HCT116 (cell line): Measurements from ENCODE around the gene GRIK4. TPM values are rescaled to one million over a fixed set of nuclear protein-coding genes. Genes with fewer than 3 reads are reported as not detected.

Experiments
- ATAC-seq: fragments of 200-7000 bp; cut with Tn5 transposase; 2 replicates; pipeline ENCODE4 v1.9.1; 2020; ENCODE audit warnings: mild to moderate bottlenecking, moderate library complexity
- BruUV-seq: library from RNA; stranded (reverse); fragments of 400-500 nt; replicated peaks from 2 replicates; lab custom pipeline; 2021; lab: Mats Ljungman, UMichigan
- CTCF ChIA-PET: fragments of 300-600 bp; sonication (Branson Sonifier 250); formaldehyde crosslinking; loops from one replicate; lab custom pipeline; 2021; ENCODE audit warnings: antibody characterized with exemption; lab: Charles Lee
- POLR2A ChIA-PET: fragments of 300-600, 350-600 bp; sonication (Branson Sonifier 250); formaldehyde crosslinking; loops from one replicate; lab custom pipeline; 2021; ENCODE audit warnings: antibody characterized with exemption; lab: Charles Lee
- RAD21 ChIA-PET, 2 experiments: fragments of 300-600 bp; sonication (Branson Sonifier 250); formaldehyde crosslinking; loops; one replicate each; lab custom pipeline; 2023; ENCODE audit warnings: low total read pairs in 2 of 2; ENCODE audit not compliant: uncharacterized antibody in 2 of 2, unreplicated experiment in 2 of 2, low non-redundant PET in 1 of 2; lab: Charles Lee
- DNase-seq: peaks from one replicate; pipeline ENCODE4 v3.0.0-alpha.2; 2010; ENCODE audit warnings: low read depth, low spot score
- H2AFZ ChIP-seq: fragments of 200-600 bp; shearing (Covaris generic), sonication (generic); 2 replicates; pipeline ENCODE4 v1.6.1; 2017; ENCODE audit warnings: low read depth, mixed run types, mixed read lengths, antibody characterized with exemption, low read length; ENCODE audit not compliant: poor library complexity, severe bottlenecking
- H3K27ac ChIP-seq: 2 replicates; pipeline ENCODE4 v1.5.1; 2012; ENCODE audit warnings: low read depth, low read length
- H3K27me3 ChIP-seq: fragments of 200-600 bp; sonication (generic); 2 replicates; pipeline ENCODE4 v1.6.1; 2016; ENCODE audit warnings: mixed run types, low read length, mixed read lengths; ENCODE audit not compliant: insufficient read depth
- H3K36me3 ChIP-seq, 2 experiments: fragments of 200-500 bp in 1 of 2; fragments of 200-600 bp in 1 of 2; sonication (Bioruptor generic) in 1 of 2; sonication (generic) in 1 of 2; 2 replicates each; pipeline versions ENCODE4 v1.5.1 to v1.6.1; 2014 to 2016; ENCODE audit warnings: low read length in 2 of 2, inconsistent platforms in 1 of 2, mixed read lengths in 1 of 2, mixed run types in 1 of 2; ENCODE audit not compliant: insufficient read depth in 2 of 2, control insufficient read depth in 1 of 2
- H3K4me1 ChIP-seq, 2 experiments: fragments of 200-600 bp in 1 of 2; sonication (generic) in 1 of 2; 2 replicates each; pipeline versions ENCODE4 v1.5.1 to v1.6.1; 2012 to 2017; ENCODE audit warnings: low read length in 2 of 2, inconsistent platforms in 1 of 2, mild to moderate bottlenecking in 1 of 2, mixed read lengths in 1 of 2, mixed run types in 1 of 2, moderate library complexity in 1 of 2; ENCODE audit not compliant: insufficient read depth in 2 of 2, control insufficient read depth in 1 of 2
- H3K4me2 ChIP-seq: fragments of 200-600 bp; sonication (generic); 2 replicates; pipeline ENCODE4 v1.6.1; 2017; ENCODE audit warnings: mixed run types, low read length, mixed read lengths
- H3K4me3 ChIP-seq, 2 experiments: fragments of 200-600 bp in 1 of 2; sonication (generic) in 1 of 2; replicated peaks in 1 of 2; 2 replicates each; pipeline ENCODE4 v1.5.1; 2011 to 2016; ENCODE audit warnings: low read length in 2 of 2, control low read depth in 1 of 2, low read depth in 1 of 2, mild to moderate bottlenecking in 1 of 2, mixed read lengths in 1 of 2, mixed run types in 1 of 2
- H3K79me2 ChIP-seq: fragments of 200-600 bp; sonication (generic); 2 replicates; pipeline ENCODE4 v1.6.1; 2017; ENCODE audit warnings: mild to moderate bottlenecking, mixed run types, low read length, moderate library complexity, mixed read lengths; ENCODE audit not compliant: insufficient read depth
- H3K9ac ChIP-seq: fragments of 200-600 bp; sonication (generic); 2 replicates; pipeline ENCODE4 v1.6.1; 2016; ENCODE audit warnings: low read length, mixed read lengths
- H3K9me2 ChIP-seq: fragments of 200-600 bp; sonication (generic), shearing (Covaris generic); 2 replicates; pipeline ENCODE4 v1.6.1; 2017; ENCODE audit warnings: mixed run types, mild to moderate bottlenecking, moderate library complexity; ENCODE audit not compliant: insufficient read depth
- H3K9me3 ChIP-seq, 2 experiments: fragments of 200-500 bp in 1 of 2; fragments of 200-600 bp in 1 of 2; sonication (Bioruptor generic) in 1 of 2; sonication (generic) in 1 of 2; 2 replicates each; pipeline ENCODE4 v1.6.1; 2014 to 2017; ENCODE audit warnings: low read length in 2 of 2, mixed read lengths in 2 of 2, inconsistent platforms in 1 of 2, low read depth in 1 of 2, mild to moderate bottlenecking in 1 of 2, mixed run types in 1 of 2, moderate library complexity in 1 of 2; ENCODE audit not compliant: control insufficient read depth in 1 of 2, insufficient read depth in 1 of 2
- H4K20me1 ChIP-seq: fragments of 200-600 bp; sonication (generic), shearing (Covaris generic); 2 replicates; pipeline ENCODE4 v1.6.1; 2017; ENCODE audit warnings: mixed run types, mild to moderate bottlenecking, moderate library complexity; ENCODE audit not compliant: insufficient read depth
- CBX3 ChIP-seq: IDR thresholded peaks from 2 replicates; pipeline ENCODE4 v1.6.1; 2012; ENCODE audit warnings: low read depth
- EGR1 ChIP-seq: IDR thresholded peaks from 2 replicates; pipeline ENCODE4 v1.6.1; 2012; ENCODE audit warnings: low read depth
- EZH2phosphoT487 ChIP-seq: fragments of 200-600 bp; IDR thresholded peaks from 2 replicates; pipeline ENCODE4 v1.6.1; 2018; ENCODE audit warnings: antibody characterized with exemption, borderline replicate concordance
- FOSL1 ChIP-seq: IDR thresholded peaks from 2 replicates; pipeline ENCODE4 v1.6.1; 2012; ENCODE audit warnings: low read depth
- JUND ChIP-seq: IDR thresholded peaks from 2 replicates; pipeline ENCODE4 v1.6.1; 2012
- POLR2A ChIP-seq: IDR thresholded peaks from 2 replicates; pipeline ENCODE4 v1.7.0; 2011; ENCODE audit warnings: borderline replicate concordance; ENCODE audit not compliant: insufficient read depth, insufficient read length; ENCODE audit errors: extremely low read depth
- POLR2AphosphoS5 ChIP-seq: IDR thresholded peaks from 2 replicates; pipeline ENCODE4 v1.6.1; 2011; ENCODE audit warnings: mild to moderate bottlenecking, low read depth, low read length, moderate library complexity
- RAD21 ChIP-seq: IDR thresholded peaks from 2 replicates; pipeline ENCODE4 v1.6.1; 2012; ENCODE audit warnings: low read depth, mild to moderate bottlenecking
- SIN3A ChIP-seq: IDR thresholded peaks from 2 replicates; pipeline ENCODE4 v1.6.1; 2012; ENCODE audit warnings: low read depth
- SP1 ChIP-seq: IDR thresholded peaks from 2 replicates; pipeline ENCODE4 v1.6.1; 2012; ENCODE audit warnings: low read depth
- SRF ChIP-seq: IDR thresholded peaks from 2 replicates; pipeline ENCODE4 v1.6.1; 2012; ENCODE audit warnings: low read depth
- YY1 ChIP-seq: IDR thresholded peaks from 2 replicates; pipeline ENCODE4 v1.6.1; 2011; ENCODE audit warnings: low read length, low read depth, moderate library complexity, mild to moderate bottlenecking; ENCODE audit not compliant: insufficient replicate concordance; ENCODE audit errors: extremely low read depth
- ZFX ChIP-seq: fragments of 450-650 bp; IDR thresholded peaks from 2 replicates; pipeline ENCODE4 v1.6.1; 2017
- ZNF274 ChIP-seq: fragments of 200-500 bp; sonication (Bioruptor generic); IDR thresholded peaks from 2 replicates; pipeline ENCODE4 v1.6.1; 2014; ENCODE audit warnings: mild to moderate bottlenecking, low read depth, low read length, inconsistent platforms
- intact Hi-C: fragments of 100-400 bp; cut with micrococcal nuclease; formaldehyde crosslinking; loops from 2 replicates; pipeline ENCODE4 v1.10.0; 2022
- total RNA-seq: library from RNA; stranded (reverse); gene quantifications from one replicate; pipeline ENCODE4 v1.2.1, GENCODE V29; 2021; ENCODE audit not compliant: unreplicated experiment
- TF ChIP-seq, protein P1 (sequence below): IDR thresholded peaks from 2 replicates; pipeline ENCODE4 v1.6.1; 2011; ENCODE audit warnings: mild to moderate bottlenecking, low read length, moderate library complexity; ENCODE audit not compliant: insufficient replicate concordance; ENCODE audit errors: extremely low read depth
- TF ChIP-seq, protein P2 (sequence below): IDR thresholded peaks from 2 replicates; pipeline ENCODE4 v1.6.1; 2012

Gene GRIK4
- total RNA-seq, 1 experiment from 2014 or later: 0.52 TPM

DNA sequence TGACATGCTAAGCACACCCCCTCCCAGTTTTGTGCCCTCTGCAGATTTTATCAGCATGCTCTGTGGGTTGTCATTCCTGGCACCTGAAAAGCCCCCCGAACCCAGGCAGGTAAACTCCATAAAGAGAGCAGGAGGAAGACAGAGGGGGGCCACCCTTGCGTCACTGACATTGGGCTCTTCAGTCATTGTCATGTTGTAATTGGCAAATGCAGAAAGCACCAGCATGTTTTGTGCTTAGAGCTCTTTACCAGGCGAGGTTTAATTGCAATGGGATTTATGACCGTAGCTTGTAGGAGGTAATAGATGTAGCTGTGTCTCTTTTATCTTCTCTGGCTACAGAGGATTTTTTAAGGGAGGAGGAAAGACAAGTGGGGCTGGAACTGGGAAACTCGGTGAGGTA is 201.7 kb downstream of the GRIK4 start:
- POLR2A ChIA-PET: no interaction called here
- DNase-seq: no peak
- Histone ChIP-seq H3K27me3 (peaks cover 24% of the 10 kb centered on the region; the same call in 1 of the 2 replicates), H3K9ac (no peak overlapping the region), H3K4me3 (no peak overlapping the region), H3K4me2 (no peak overlapping the region), H3K9me3 (no peaks in the 10 kb centered on the region), H3K79me2 (no peaks in the 10 kb centered on the region), H3K27ac (no peak overlapping the region), H3K4me1 (peaks cover 17 to 24% of the 10 kb centered on the region in 2 experiments), H2AFZ (no peak overlapping the region), H3K36me3 (no peaks in the 10 kb centered on the region), H4K20me1 (no peaks in the 10 kb centered on the region), H3K9me2 (no peaks in the 10 kb centered on the region)
- intact Hi-C loops: no loop called here
- BruUV-seq: no TSS peak
- CTCF ChIA-PET: interaction anchor here (1.9 kb wide), 1 partner anchor 28 kb away, joined by 6 read pairs; no protein-coding TSS in a partner anchor
- no peak for TF ChIP-seq EZH2phosphoT487
- TF ChIP-seq, protein P1, sequence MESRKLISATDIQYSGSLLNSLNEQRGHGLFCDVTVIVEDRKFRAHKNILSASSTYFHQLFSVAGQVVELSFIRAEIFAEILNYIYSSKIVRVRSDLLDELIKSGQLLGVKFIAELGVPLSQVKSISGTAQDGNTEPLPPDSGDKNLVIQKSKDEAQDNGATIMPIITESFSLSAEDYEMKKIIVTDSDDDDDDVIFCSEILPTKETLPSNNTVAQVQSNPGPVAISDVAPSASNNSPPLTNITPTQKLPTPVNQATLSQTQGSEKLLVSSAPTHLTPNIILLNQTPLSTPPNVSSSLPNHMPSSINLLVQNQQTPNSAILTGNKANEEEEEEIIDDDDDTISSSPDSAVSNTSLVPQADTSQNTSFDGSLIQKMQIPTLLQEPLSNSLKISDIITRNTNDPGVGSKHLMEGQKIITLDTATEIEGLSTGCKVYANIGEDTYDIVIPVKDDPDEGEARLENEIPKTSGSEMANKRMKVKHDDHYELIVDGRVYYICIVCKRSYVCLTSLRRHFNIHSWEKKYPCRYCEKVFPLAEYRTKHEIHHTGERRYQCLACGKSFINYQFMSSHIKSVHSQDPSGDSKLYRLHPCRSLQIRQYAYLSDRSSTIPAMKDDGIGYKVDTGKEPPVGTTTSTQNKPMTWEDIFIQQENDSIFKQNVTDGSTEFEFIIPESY: no peak
- no peak for TF ChIP-seq POLR2AphosphoS5
- no peak for TF ChIP-seq SIN3A
- ATAC-seq: no peak
- RAD21 ChIA-PET: no interaction called here

GRCh38 chr11:120714438-120714837 is 202.9 kb downstream of the GRIK4 start:
- no peak for TF ChIP-seq FOSL1
- TF ChIP-seq EZH2phosphoT487: no peak
- TF ChIP-seq ZFX: no peak
- no peak for TF ChIP-seq JUND
- TF ChIP-seq ZNF274: no peak
- TF ChIP-seq CBX3: no peak
- TF ChIP-seq POLR2A: no peak
- TF ChIP-seq, protein P2, sequence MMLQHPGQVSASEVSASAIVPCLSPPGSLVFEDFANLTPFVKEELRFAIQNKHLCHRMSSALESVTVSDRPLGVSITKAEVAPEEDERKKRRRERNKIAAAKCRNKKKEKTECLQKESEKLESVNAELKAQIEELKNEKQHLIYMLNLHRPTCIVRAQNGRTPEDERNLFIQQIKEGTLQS: no peak
- TF ChIP-seq SRF: no peak
- TF ChIP-seq SP1: no peak
- no peak for TF ChIP-seq RAD21
- no peak for TF ChIP-seq EGR1
- TF ChIP-seq YY1: no peak
- Histone ChIP-seq H2AFZ (no peak overlapping the region), H3K4me1 (peaks cover 17 to 24% of the 10 kb centered on the region in 2 experiments), H3K27me3 (peaks cover 24% of the 10 kb centered on the region; the same call in 1 of the 2 replicates), H3K79me2 (no peaks in the 10 kb centered on the region), H3K9ac (no peak overlapping the region), H4K20me1 (no peaks in the 10 kb centered on the region), H3K9me3 (no peaks in the 10 kb centered on the region), H3K36me3 (no peaks in the 10 kb centered on the region), H3K27ac (no peak overlapping the region), H3K4me3 (no peak overlapping the region), H3K9me2 (no peaks in the 10 kb centered on the region), H3K4me2 (no peak overlapping the region)
- RAD21 ChIA-PET: no interaction called here
- POLR2A ChIA-PET: no interaction called here
- intact Hi-C loops: no loop called here
- DNase-seq (no peak), ATAC-seq (no peak)
- no TSS peak for BruUV-seq
- CTCF ChIA-PET: interaction anchor here (2.6 kb wide), 1 partner anchor 29 kb away, joined by 7 read pairs; no protein-coding TSS in a partner anchor
